ENCODE data around the gene ARHGEF2. TPM values are rescaled to one million over a fixed set of nuclear protein-coding genes. Genes with fewer than 3 reads are reported as not detected.

Gene ARHGEF2
- total and polyA plus RNA-seq, 10 of the 15 experiments (the other 5 are each of a cell fraction or from before 2014, with no cell fraction given): 8.1 to 113 (median 69.9) TPM

- Histone ChIP-seq H3K4me3 (no peak overlapping the region), H3K79me2 (ENCODE audit: control insufficient read depth, insufficient read depth, low read length) (no peaks in the 10 kb centered on the region), H3K4me2 (ENCODE audit: control insufficient read depth, insufficient read depth) (no peak overlapping the region), H3K9me3 (replicated peaks; ENCODE audit: control insufficient read depth, insufficient read depth, low read length) (no peaks in the 10 kb centered on the region), H2AFZ (ENCODE audit: control insufficient read depth, low read depth, low read length) (no peak overlapping the region), H3K9ac (ENCODE audit: control insufficient read depth, insufficient read depth, low read length) (no peak overlapping the region), H3K36me3 (ENCODE audit: control insufficient read depth in 2 of 2, insufficient read depth in 2 of 2, low read length in 1 of 2) (no peaks in the 10 kb centered on the region), H3K27ac (ENCODE audit: control insufficient read depth, insufficient read depth) (no peak overlapping the region), H3K27me3 (replicated peaks in 1 of 2; ENCODE audit: control insufficient read depth in 2 of 2, insufficient read depth in 2 of 2, low read length in 1 of 2) (no peaks in the 10 kb centered on the region; a peak in 1 of 4 replicates), H4K20me1 (ENCODE audit: control insufficient read depth, insufficient read depth) (no peaks in the 10 kb centered on the region), H3K4me1 (ENCODE audit: control insufficient read depth, insufficient read depth, low read length) (no peaks in the 10 kb centered on the region)
- FAIRE-seq (no peak), ATAC-seq (no peak), DNase-seq (ENCODE audit: low read depth, low spot score) (no peak)
- BruUV-seq (replicated peaks): no TSS peak
- CTCF ChIA-PET: interaction anchor here (0.6 to 1.2 kb wide), 2 partner anchors 39 to 72 kb away, joined by 3 to 15 read pairs; no protein-coding TSS in a partner anchor
- RAD21 ChIA-PET (ENCODE audit: unreplicated experiment): interaction anchor here (1.1 kb wide), 2 partner anchors 40 to 88 kb away, joined by 3 to 5 read pairs; no protein-coding TSS in a partner anchor
- in situ Hi-C loops (cut with MboI): no loop called here
- 19% methylated on average over 4 of the region's 4 CpGs for WGBS (ENCODE audit: insufficient coverage, insufficient replicate concordance, low lambda C conversion rate, missing lambda C conversion rate)
- SMC1A ChIA-PET (ENCODE audit: uncharacterized antibody, unreplicated experiment): interaction anchor here (1.4 kb wide), 1 partner anchor 89 kb away, joined by 3 read pairs; no protein-coding TSS in a partner anchor
- intact Hi-C loops (cut with micrococcal nuclease; ENCODE audit: unreplicated experiment): no loop called here
- POLR2A ChIA-PET: interaction anchor here (0.6 kb wide), 1 partner anchor 108 kb away, joined by 3 read pairs; no protein-coding TSS in a partner anchor
- TF ChIP-seq CEBPZ (IDR thresholded peaks at IDR 0.05; ENCODE audit: low read depth, low read length): no peak
- no peak for TF ChIP-seq PML (IDR thresholded peaks at IDR 0.05; ENCODE audit: low read length)
- no peak for TF ChIP-seq HDGF (IDR thresholded peaks at IDR 0.05)
- no peak for TF ChIP-seq IRF5 (IDR thresholded peaks at IDR 0.05; ENCODE audit: borderline replicate concordance)
- no peak for TF ChIP-seq ZNF274 (IDR thresholded peaks at IDR 0.05; ENCODE audit: insufficient read depth, insufficient read length)
- TF ChIP-seq PKNOX1 (IDR thresholded peaks at IDR 0.05): no peak
- no peak for TF ChIP-seq NFXL1 (IDR thresholded peaks at IDR 0.05; ENCODE audit: borderline replicate concordance)
- TF ChIP-seq NR2F1 (conservative IDR thresholded peaks at IDR 0.05): no peak
- TF ChIP-seq KLF5 (IDR thresholded peaks at IDR 0.05; ENCODE audit: partially characterized antibody): no peak
- no peak for TF ChIP-seq WRNIP1 (IDR thresholded peaks at IDR 0.05; ENCODE audit: borderline replicate concordance, low read depth, low read length)
- no peak for TF ChIP-seq FOXM1 (IDR thresholded peaks at IDR 0.05; ENCODE audit: low read depth, low read length)
- no peak for TF ChIP-seq HDAC2 (IDR thresholded peaks at IDR 0.05)
Observed at GRCh38 chr1:156026588-156026987, 48.2 kb upstream of the ARHGEF2 start.

All from GM12878 (cell line).